Peyer's patch (tissue), 4 donors: ENCODE results near the gene TUBA1B.

Source experiments
- POLR2A ChIP-seq, 2 donors: fragments of 450-650 bp; IDR thresholded peaks; one replicate each; pipeline ENCODE4 v1.5.1; 2017; ENCODE audit warnings: antibody characterized with exemption in 2 of 2, mild to moderate bottlenecking in 2 of 2, moderate library complexity in 2 of 2
- TF ChIP-seq, protein P1 (sequence below), 6 experiments: fragments of 450-650 bp in 4 of 6; fragments of 200-600 bp in 2 of 6; sonication (generic) in 1 of 6; IDR thresholded peaks; one replicate each; pipeline ENCODE4 v1.5.1; 2017 to 2019; ENCODE audit warnings: antibody characterized with exemption in 6 of 6, mild to moderate bottlenecking in 3 of 6, moderate library complexity in 1 of 6

GRCh38 chr12:49109641-49110463, 21.3 kb downstream of the TUBA1B start:
- TF ChIP-seq POLR2A (IDR thresholded peaks at IDR 0.05) = no peak
- TF ChIP-seq, protein P1, sequence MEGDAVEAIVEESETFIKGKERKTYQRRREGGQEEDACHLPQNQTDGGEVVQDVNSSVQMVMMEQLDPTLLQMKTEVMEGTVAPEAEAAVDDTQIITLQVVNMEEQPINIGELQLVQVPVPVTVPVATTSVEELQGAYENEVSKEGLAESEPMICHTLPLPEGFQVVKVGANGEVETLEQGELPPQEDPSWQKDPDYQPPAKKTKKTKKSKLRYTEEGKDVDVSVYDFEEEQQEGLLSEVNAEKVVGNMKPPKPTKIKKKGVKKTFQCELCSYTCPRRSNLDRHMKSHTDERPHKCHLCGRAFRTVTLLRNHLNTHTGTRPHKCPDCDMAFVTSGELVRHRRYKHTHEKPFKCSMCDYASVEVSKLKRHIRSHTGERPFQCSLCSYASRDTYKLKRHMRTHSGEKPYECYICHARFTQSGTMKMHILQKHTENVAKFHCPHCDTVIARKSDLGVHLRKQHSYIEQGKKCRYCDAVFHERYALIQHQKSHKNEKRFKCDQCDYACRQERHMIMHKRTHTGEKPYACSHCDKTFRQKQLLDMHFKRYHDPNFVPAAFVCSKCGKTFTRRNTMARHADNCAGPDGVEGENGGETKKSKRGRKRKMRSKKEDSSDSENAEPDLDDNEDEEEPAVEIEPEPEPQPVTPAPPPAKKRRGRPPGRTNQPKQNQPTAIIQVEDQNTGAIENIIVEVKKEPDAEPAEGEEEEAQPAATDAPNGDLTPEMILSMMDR (IDR thresholded peaks at IDR 0.05) = no peak
